Gastroesophageal sphincter (tissue), 4 donors: ENCODE results near the gene ADORA2A. TPM values are rescaled to one million over a fixed set of nuclear protein-coding genes. Genes with fewer than 3 reads are reported as not detected.

ENCODE experiments used
- ATAC-seq: fragments of 150-250 bp; one replicate; pipeline ENCODE4 v1.9.1; 2016; ENCODE audit warnings: mild to moderate bottlenecking, moderate library complexity
- H3K27ac ChIP-seq, 4 donors: fragments of 200-600 bp; sonication (generic) in 3 of 4; 1 replicate in 3 of 4; 2 replicates in 1 of 4; pipeline ENCODE4 v1.5.1; 2016 to 2019
- H3K27me3 ChIP-seq: fragments of 200-600 bp; sonication (generic); one replicate; pipeline ENCODE4 v1.5.1; 2019
- H3K36me3 ChIP-seq, 2 donors: fragments of 200-600 bp; sonication (generic); one replicate each; pipeline ENCODE4 v1.5.1; 2019; ENCODE audit warnings: control low read depth in 1 of 2
- H3K4me1 ChIP-seq, 3 donors: fragments of 200-600 bp; sonication (generic); 1 replicate in 2 of 3; 2 replicates in 1 of 3; pipeline ENCODE4 v1.5.1; 2016 to 2019; ENCODE audit warnings: control low read depth in 2 of 3
- H3K4me3 ChIP-seq, 2 donors: fragments of 200-600 bp; sonication (generic); one replicate each; pipeline ENCODE4 v1.5.1; 2019; ENCODE audit warnings: mild to moderate bottlenecking in 1 of 2, moderate library complexity in 1 of 2
- H3K9me3 ChIP-seq, 3 donors: fragments of 200-600 bp; sonication (generic); one replicate each; pipeline ENCODE4 v1.5.1; 2017 to 2019; ENCODE audit warnings: control low read depth in 2 of 3
- EP300 ChIP-seq: sonication (generic); formaldehyde crosslinking; IDR thresholded peaks from one replicate; pipeline ENCODE4 v1.6.1; 2017; ENCODE audit warnings: antibody characterized with exemption, mild to moderate bottlenecking
- POLR2A ChIP-seq, 2 donors: fragments of 450-650 bp; IDR thresholded peaks; one replicate each; pipeline ENCODE4 v1.6.1; 2017; ENCODE audit warnings: antibody characterized with exemption in 2 of 2, mild to moderate bottlenecking in 2 of 2, moderate library complexity in 1 of 2
- POLR2AphosphoS5 ChIP-seq: sonication (generic); formaldehyde crosslinking; IDR thresholded peaks from one replicate; pipeline ENCODE4 v1.6.1; 2017; ENCODE audit warnings: antibody characterized with exemption
- WGBS, 2 donors: methylation state at CpG; one replicate each; pipeline ENCODE4 v1.1.5; 2018; ENCODE audit warnings: low coverage in 1 of 2; 5-methylcytosine and 5-hydroxymethylcytosine counted together
- total RNA-seq, 4 donors: library from RNA; depleted of rRNA; stranded (reverse); fragments of >200 nt; gene quantifications; one replicate each; pipeline ENCODE4 v1.1.0, GENCODE V29; 2016
- TF ChIP-seq, protein P1 (sequence below), 4 experiments: fragments of 200-600 bp in 2 of 4; fragments of 450-650 bp in 2 of 4; sonication (generic) in 1 of 4; IDR thresholded peaks; one replicate each; pipeline ENCODE4 v1.5.1; 2017 to 2019; ENCODE audit warnings: antibody characterized with exemption in 4 of 4, mild to moderate bottlenecking in 2 of 4, moderate library complexity in 2 of 4

Gene ADORA2A
- total RNA-seq, 4 donors from 2014 or later, result 1.9 to 5.7 (median 3.3) TPM

DNA sequence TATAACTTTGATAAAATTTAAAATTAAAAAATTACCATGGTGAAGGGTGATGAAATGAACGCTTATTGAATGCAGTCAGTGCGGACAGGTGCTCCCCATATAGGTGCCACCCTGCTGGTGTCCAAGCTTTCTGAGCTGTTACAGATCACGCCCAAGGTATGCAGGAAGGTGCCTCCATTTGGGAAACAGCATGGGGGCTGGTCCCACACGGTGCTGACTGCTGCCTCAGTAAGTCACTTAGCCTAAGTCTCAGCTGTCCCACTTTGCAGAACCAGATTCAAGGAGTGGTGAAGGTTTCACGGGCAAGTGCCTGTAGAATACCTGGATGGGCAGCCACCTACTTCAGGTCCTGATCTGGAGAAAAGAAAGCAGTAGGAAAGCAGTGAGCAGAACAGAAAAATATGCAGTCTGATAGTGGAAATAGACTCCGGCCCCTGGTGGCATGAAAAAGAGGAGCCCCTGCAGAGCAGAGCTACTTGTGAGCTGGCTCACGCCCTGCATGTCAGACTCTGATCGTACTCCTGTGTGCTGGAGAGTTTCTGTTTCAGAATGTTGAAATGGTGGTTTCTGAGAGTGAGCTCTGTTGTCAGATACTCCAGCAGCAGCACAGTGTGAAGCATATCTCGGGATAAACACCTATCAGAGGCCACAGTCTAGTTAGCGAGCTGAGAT lies 33.2 kb downstream of the ADORA2A start:
- H3K9me3 ChIP-seq, result no peaks in the 10 kb centered on the region
- no peak for ATAC-seq
- TF ChIP-seq EP300 (no peak), POLR2A (IDR thresholded peaks at IDR 0.05) (no peak), POLR2AphosphoS5 (no peak)
- TF ChIP-seq, protein P1, sequence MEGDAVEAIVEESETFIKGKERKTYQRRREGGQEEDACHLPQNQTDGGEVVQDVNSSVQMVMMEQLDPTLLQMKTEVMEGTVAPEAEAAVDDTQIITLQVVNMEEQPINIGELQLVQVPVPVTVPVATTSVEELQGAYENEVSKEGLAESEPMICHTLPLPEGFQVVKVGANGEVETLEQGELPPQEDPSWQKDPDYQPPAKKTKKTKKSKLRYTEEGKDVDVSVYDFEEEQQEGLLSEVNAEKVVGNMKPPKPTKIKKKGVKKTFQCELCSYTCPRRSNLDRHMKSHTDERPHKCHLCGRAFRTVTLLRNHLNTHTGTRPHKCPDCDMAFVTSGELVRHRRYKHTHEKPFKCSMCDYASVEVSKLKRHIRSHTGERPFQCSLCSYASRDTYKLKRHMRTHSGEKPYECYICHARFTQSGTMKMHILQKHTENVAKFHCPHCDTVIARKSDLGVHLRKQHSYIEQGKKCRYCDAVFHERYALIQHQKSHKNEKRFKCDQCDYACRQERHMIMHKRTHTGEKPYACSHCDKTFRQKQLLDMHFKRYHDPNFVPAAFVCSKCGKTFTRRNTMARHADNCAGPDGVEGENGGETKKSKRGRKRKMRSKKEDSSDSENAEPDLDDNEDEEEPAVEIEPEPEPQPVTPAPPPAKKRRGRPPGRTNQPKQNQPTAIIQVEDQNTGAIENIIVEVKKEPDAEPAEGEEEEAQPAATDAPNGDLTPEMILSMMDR (IDR thresholded peaks at IDR 0.05), result no peak
- H3K36me3 ChIP-seq, result no peaks in the 10 kb centered on the region
- no peak overlapping the region for H3K4me3 ChIP-seq
- 65 to 80% methylated on average over 5 to 7 of the region's 10 CpGs for WGBS, 2 donors
- H3K27me3 ChIP-seq, result no peaks in the 10 kb centered on the region
- H3K27ac ChIP-seq, result no peak overlapping the region
- H3K4me1 ChIP-seq, result peaks cover 0 to 7% (median under 1%) of the 10 kb centered on the region in 3 donors

DNA sequence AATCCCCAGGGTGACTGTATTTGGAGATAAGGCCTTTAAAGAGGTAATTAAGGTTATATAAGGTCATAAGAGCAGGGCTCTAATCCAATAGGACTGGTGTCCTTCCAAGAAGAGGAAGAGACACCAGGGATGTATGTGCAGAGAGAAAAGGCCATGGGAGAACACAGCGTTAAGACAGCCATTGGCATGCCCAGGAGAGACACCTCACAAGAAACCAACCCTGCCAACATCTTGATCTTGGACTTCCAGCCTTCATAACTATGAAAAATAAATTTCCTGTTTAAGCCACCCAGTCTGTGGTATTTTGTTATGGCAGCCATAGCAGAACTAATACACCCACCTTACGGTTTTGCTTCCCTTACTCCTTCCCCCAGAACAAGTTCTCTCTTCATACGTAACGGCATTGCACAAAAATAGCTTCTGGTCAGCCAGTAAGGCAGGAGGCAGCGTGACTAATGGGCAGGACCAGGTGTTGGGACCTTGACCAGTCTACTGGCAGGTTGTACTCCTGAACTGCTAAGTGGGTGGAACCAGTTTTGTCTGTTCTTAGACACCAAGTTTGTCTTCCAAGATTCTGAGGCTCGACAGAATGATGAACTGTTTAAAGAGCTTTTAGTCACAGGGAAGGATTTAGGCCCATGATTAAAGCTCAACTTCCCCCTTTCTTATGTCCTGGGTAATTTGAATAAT lies 35.8 kb downstream of the ADORA2A start:
- TF ChIP-seq POLR2AphosphoS5 (no peak), EP300 (no peak), POLR2A (IDR thresholded peaks at IDR 0.05) (no peak)
- TF ChIP-seq, protein P1 (IDR thresholded peaks at IDR 0.05), result no peak
- Histone ChIP-seq H3K4me1 (peaks cover 7 to 26% (median 12%) of the 10 kb centered on the region in 3 donors), H3K27me3 (no peaks in the 10 kb centered on the region), H3K27ac (no peak overlapping the region), H3K9me3 (no peaks in the 10 kb centered on the region), H3K36me3 (no peaks in the 10 kb centered on the region), H3K4me3 (no peak overlapping the region)
- no peak for ATAC-seq
- WGBS, 2 donors, result 91 to 100% methylated on average over 5 to 6 of the region's 6 CpGs

- ATAC-seq, result no peak
- no peaks in the 10 kb centered on the region for H3K27me3 ChIP-seq
These were observed 38.2 kb downstream of the ADORA2A start for GRCh38 chr22:24465566-24465965.

DNA sequence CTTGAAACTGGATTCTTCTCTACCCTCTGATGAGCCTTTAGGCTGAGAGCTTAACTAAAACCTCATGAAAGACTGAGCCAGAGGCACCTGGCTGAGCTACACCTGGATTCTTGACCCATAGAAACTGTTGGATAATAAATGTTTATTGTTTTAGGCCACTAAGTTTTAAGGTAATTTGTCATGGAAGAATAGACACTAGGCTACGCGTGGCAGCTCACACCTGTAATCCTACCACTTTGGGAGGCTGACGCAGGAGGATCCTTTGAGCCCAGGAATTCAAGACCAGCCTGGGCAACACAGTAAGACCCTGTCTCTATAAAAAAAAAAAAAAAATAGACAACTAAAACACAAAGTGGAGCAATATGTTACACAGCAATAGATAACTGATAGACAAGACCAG lies 38.6 kb downstream of the ADORA2A start:
- WGBS, 2 donors, result 100% methylated on average over 3 of the region's 3 CpGs; no CpG with 5 or more reads in 1 of the 2 donors
- Histone ChIP-seq H3K27me3 (no peaks in the 10 kb centered on the region), H3K4me1 (peaks cover 7 to 32% (median 12%) of the 10 kb centered on the region in 3 donors), H3K36me3 (no peaks in the 10 kb centered on the region), H3K27ac (peak overlapping the region in 3 of 4 donors; percentile 11 to 49 (median 38)), H3K9me3 (no peaks in the 10 kb centered on the region), H3K4me3 (no peak overlapping the region)
- TF ChIP-seq, protein P1 (IDR thresholded peaks at IDR 0.05), result no peak
- no peak for TF ChIP-seq EP300
- no peak for TF ChIP-seq POLR2AphosphoS5
- TF ChIP-seq POLR2A (IDR thresholded peaks at IDR 0.05), result no peak
- no peak for ATAC-seq

More at GRCh38 chr22:24465566-24465965, 38.2 kb downstream of the ADORA2A start:
- no peaks in the 10 kb centered on the region for H3K36me3 ChIP-seq
- TF ChIP-seq EP300 (no peak), POLR2AphosphoS5 (no peak), POLR2A (IDR thresholded peaks at IDR 0.05) (no peak)
- TF ChIP-seq, protein P1 (IDR thresholded peaks at IDR 0.05), result no peak
- H3K4me3 ChIP-seq, result no peak overlapping the region
- H3K9me3 ChIP-seq, result no peaks in the 10 kb centered on the region
- peak overlapping the region in 2 of 4 donors; percentile 38 to 49 for H3K27ac ChIP-seq
- peaks cover 7 to 28% (median 12%) of the 10 kb centered on the region in 3 donors for H3K4me1 ChIP-seq
- 90 to 92% methylated on average over 5 of the region's 5 CpGs for WGBS, 2 donors
